ENCODE data around the gene SNX30.

DNA sequence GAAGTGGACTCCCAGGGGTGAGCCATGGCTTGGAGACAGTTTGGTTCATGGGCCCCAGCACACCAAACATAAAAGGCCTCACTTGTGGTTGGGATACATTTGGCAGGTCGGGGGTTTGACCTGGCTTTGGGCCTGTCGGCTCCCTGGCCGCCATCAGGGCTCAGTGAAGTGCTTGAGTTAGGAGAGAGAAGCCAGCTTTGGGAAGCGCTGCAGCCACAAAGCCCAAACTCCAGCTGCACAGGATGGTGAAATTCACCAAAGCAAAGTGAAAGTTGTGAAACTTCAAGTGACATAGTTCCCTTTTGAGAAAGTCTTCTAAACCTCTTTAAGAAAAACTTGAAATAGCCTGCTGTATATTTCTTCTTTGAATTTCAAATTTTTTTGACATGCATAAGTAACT, 112.7 kb downstream of the SNX30 start:
- TF ChIP-seq, protein P1, sequence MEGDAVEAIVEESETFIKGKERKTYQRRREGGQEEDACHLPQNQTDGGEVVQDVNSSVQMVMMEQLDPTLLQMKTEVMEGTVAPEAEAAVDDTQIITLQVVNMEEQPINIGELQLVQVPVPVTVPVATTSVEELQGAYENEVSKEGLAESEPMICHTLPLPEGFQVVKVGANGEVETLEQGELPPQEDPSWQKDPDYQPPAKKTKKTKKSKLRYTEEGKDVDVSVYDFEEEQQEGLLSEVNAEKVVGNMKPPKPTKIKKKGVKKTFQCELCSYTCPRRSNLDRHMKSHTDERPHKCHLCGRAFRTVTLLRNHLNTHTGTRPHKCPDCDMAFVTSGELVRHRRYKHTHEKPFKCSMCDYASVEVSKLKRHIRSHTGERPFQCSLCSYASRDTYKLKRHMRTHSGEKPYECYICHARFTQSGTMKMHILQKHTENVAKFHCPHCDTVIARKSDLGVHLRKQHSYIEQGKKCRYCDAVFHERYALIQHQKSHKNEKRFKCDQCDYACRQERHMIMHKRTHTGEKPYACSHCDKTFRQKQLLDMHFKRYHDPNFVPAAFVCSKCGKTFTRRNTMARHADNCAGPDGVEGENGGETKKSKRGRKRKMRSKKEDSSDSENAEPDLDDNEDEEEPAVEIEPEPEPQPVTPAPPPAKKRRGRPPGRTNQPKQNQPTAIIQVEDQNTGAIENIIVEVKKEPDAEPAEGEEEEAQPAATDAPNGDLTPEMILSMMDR (IDR thresholded peaks at IDR 0.05), result no peak
- no peak for TF ChIP-seq EZH2 (IDR thresholded peaks at IDR 0.05; ENCODE audit: borderline replicate concordance, insufficient read depth, low read depth, low read length, poor library complexity, severe bottlenecking)

Data from B cell (primary cell).